ENCODE measurements around the gene EIF3I. TPM values are rescaled to one million over a fixed set of nuclear protein-coding genes. Genes with fewer than 3 reads are reported as not detected.

EIF3I gene
- total and polyA plus RNA-seq, 2 of the 8 experiments (the other 6 are each of a cell fraction or from before 2014, with no cell fraction given), result 247 to 346 TPM

DNA sequence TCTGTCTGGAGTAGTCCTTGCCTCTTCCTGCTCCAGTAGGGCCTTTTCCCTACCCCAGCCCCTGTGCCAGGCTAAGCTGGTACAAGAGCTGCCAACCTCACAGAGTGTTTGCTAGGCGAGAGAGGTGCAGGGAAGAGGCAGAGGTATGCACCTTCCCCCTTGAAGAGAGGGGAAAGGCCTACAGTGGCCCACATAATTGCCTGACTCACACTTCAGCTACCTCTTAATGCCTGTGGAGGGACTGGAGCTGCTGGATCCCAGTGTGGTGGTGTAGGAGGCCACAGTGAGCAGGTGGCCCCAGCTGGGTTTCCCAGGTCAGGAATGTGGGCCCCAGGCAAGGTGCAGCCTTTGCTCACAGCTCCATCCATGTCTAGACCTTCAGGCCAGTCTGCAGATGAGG lies 25.1 kb upstream of the EIF3I start (continued):
- TF ChIP-seq, protein P1, sequence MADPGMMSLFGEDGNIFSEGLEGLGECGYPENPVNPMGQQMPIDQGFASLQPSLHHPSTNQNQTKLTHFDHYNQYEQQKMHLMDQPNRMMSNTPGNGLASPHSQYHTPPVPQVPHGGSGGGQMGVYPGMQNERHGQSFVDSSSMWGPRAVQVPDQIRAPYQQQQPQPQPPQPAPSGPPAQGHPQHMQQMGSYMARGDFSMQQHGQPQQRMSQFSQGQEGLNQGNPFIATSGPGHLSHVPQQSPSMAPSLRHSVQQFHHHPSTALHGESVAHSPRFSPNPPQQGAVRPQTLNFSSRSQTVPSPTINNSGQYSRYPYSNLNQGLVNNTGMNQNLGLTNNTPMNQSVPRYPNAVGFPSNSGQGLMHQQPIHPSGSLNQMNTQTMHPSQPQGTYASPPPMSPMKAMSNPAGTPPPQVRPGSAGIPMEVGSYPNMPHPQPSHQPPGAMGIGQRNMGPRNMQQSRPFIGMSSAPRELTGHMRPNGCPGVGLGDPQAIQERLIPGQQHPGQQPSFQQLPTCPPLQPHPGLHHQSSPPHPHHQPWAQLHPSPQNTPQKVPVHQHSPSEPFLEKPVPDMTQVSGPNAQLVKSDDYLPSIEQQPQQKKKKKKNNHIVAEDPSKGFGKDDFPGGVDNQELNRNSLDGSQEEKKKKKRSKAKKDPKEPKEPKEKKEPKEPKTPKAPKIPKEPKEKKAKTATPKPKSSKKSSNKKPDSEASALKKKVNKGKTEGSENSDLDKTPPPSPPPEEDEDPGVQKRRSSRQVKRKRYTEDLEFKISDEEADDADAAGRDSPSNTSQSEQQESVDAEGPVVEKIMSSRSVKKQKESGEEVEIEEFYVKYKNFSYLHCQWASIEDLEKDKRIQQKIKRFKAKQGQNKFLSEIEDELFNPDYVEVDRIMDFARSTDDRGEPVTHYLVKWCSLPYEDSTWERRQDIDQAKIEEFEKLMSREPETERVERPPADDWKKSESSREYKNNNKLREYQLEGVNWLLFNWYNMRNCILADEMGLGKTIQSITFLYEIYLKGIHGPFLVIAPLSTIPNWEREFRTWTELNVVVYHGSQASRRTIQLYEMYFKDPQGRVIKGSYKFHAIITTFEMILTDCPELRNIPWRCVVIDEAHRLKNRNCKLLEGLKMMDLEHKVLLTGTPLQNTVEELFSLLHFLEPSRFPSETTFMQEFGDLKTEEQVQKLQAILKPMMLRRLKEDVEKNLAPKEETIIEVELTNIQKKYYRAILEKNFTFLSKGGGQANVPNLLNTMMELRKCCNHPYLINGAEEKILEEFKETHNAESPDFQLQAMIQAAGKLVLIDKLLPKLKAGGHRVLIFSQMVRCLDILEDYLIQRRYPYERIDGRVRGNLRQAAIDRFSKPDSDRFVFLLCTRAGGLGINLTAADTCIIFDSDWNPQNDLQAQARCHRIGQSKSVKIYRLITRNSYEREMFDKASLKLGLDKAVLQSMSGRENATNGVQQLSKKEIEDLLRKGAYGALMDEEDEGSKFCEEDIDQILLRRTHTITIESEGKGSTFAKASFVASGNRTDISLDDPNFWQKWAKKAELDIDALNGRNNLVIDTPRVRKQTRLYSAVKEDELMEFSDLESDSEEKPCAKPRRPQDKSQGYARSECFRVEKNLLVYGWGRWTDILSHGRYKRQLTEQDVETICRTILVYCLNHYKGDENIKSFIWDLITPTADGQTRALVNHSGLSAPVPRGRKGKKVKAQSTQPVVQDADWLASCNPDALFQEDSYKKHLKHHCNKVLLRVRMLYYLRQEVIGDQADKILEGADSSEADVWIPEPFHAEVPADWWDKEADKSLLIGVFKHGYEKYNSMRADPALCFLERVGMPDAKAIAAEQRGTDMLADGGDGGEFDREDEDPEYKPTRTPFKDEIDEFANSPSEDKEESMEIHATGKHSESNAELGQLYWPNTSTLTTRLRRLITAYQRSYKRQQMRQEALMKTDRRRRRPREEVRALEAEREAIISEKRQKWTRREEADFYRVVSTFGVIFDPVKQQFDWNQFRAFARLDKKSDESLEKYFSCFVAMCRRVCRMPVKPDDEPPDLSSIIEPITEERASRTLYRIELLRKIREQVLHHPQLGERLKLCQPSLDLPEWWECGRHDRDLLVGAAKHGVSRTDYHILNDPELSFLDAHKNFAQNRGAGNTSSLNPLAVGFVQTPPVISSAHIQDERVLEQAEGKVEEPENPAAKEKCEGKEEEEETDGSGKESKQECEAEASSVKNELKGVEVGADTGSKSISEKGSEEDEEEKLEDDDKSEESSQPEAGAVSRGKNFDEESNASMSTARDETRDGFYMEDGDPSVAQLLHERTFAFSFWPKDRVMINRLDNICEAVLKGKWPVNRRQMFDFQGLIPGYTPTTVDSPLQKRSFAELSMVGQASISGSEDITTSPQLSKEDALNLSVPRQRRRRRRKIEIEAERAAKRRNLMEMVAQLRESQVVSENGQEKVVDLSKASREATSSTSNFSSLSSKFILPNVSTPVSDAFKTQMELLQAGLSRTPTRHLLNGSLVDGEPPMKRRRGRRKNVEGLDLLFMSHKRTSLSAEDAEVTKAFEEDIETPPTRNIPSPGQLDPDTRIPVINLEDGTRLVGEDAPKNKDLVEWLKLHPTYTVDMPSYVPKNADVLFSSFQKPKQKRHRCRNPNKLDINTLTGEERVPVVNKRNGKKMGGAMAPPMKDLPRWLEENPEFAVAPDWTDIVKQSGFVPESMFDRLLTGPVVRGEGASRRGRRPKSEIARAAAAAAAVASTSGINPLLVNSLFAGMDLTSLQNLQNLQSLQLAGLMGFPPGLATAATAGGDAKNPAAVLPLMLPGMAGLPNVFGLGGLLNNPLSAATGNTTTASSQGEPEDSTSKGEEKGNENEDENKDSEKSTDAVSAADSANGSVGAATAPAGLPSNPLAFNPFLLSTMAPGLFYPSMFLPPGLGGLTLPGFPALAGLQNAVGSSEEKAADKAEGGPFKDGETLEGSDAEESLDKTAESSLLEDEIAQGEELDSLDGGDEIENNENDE (IDR thresholded peaks at IDR 0.05; ENCODE audit: insufficient replicate concordance, low read length), result no peak
- no peak for TF ChIP-seq PHF8 (conservative IDR thresholded peaks at IDR 0.05; ENCODE audit: low read depth, low read length)
